GM12875 (cell line): Measurements from ENCODE around the gene OR11H6.
"Not testable (repeated sequence)": the region's sequence is repeated elsewhere in the genome, so short reads cannot be mapped to it uniquely, and the experiment has no call there.

Source experiments
- H3K4me3 ChIP-seq: one replicate; pipeline ENCODE4 v1.5.1; 2011; ENCODE audit warnings: low read depth, low read length, control low read depth
- TF ChIP-seq, protein P1 (sequence below): IDR thresholded peaks from 2 replicates; pipeline ENCODE4 v1.5.1; 2011; ENCODE audit warnings: low read depth, mild to moderate bottlenecking, control low read depth, inconsistent platforms, low read length, moderate library complexity, borderline replicate concordance; ENCODE audit not compliant: insufficient read depth

The OR11H6 gene

GRCh38 chr14:20190596-20190995, 32.9 kb upstream of the OR11H6 start, which contains the start of gene OR11G2:
Gene OR11G2, plus strand, starts transcription at chr14:20190896. Its CDS starts 6,542 bp downstream, at chr14:20197438.
- TF ChIP-seq, protein P1, sequence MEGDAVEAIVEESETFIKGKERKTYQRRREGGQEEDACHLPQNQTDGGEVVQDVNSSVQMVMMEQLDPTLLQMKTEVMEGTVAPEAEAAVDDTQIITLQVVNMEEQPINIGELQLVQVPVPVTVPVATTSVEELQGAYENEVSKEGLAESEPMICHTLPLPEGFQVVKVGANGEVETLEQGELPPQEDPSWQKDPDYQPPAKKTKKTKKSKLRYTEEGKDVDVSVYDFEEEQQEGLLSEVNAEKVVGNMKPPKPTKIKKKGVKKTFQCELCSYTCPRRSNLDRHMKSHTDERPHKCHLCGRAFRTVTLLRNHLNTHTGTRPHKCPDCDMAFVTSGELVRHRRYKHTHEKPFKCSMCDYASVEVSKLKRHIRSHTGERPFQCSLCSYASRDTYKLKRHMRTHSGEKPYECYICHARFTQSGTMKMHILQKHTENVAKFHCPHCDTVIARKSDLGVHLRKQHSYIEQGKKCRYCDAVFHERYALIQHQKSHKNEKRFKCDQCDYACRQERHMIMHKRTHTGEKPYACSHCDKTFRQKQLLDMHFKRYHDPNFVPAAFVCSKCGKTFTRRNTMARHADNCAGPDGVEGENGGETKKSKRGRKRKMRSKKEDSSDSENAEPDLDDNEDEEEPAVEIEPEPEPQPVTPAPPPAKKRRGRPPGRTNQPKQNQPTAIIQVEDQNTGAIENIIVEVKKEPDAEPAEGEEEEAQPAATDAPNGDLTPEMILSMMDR = no peak
- H3K4me3 ChIP-seq = no peak within 1 kb of the TSS

GRCh38 chr14:20191396-20191795, 32.1 kb upstream of the OR11H6 start:
- no peak overlapping the region for H3K4me3 ChIP-seq
- TF ChIP-seq, protein P1 = no peak

- no peak overlapping the region for H3K4me3 ChIP-seq
- TF ChIP-seq, protein P1 = no peak
These were observed 29.4 kb upstream of the OR11H6 start for GRCh38 chr14:20194101-20194500.

DNA sequence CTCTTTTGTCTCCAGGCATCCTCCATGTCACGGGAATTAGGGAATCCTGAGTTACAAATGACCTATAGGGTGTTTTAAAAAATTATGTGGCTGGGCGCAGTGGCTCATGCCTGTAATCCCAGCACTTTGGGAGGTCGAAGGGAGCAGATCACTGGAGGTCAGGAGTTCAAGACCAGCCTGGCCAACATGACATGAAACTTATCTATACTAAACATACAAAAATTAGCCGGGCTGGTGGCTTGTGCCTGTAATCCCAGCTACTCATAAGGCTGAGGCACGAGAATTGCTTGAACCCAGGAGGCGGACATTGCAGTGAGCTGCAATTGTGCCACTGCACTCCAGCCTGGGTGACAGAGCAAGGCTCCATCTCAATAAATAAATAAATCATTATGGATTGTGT, 28.3 kb upstream of the OR11H6 start:
- not testable (repeated sequence) for H3K4me3 ChIP-seq

- H3K4me3 ChIP-seq = no peak overlapping the region
- TF ChIP-seq, protein P1 = no peak
These were observed 27.6 kb upstream of the OR11H6 start for GRCh38 chr14:20195911-20196310.

GRCh38 chr14:20197459-20197858, 26.1 kb upstream of the OR11H6 start:
- no peak overlapping the region for H3K4me3 ChIP-seq
- TF ChIP-seq, protein P1 = no peak

DNA sequence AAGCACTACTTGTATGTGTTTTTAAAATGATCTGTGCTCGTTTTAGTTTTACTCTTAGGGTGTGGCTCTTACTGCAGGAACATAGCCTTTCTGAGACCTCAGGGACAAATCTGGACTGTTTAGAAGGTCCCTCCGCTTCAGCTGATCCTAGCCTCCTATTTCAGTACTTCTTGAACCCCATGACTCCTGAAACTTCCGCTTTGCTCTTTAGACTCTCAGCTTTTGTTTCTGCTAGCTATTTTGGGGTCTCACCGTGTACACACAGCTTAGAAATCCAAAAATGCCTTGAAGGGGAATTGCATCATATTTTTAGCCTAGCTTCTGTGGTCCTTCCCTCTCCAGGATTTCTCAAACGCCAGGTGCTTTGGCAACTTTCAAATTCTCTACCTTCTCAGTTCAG, 24.5 kb upstream of the OR11H6 start:
- TF ChIP-seq, protein P1 = no peak
- H3K4me3 ChIP-seq = no peak overlapping the region

DNA sequence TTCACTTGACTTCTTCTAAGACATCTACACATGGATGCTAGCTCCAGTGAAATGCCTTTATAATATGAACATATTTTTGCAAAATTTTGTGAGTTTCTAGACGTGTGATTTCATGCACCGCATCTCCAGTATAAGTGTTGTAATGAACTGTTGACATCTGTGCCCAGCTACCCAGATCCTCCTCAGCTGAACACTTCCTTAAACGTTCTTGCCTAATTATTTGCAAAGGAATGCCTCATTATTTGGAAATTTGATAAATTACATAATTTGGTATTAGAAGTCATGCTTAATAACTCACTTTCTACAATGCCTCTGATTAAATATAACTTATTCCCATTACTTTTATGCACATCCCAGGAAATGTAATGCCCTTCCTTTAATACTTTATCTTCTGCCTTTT, 18.8 kb upstream of the OR11H6 start:
- TF ChIP-seq, protein P1 = no peak
- H3K4me3 ChIP-seq = no peak overlapping the region
